ENCODE results near the gene ATP6V1F.

Gene ATP6V1F

GRCh38 chr7:128873234-128873633 lies 10.6 kb downstream of the ATP6V1F start:
- H3K36me3 ChIP-seq (ENCODE audit: insufficient read depth, low read length) = no peaks in the 10 kb centered on the region; the same call in 1 of the 2 replicates
- H3K9ac ChIP-seq (ENCODE audit: low read length) = no peak overlapping the region
- no peak overlapping the region for H3K4me3 ChIP-seq (ENCODE audit: low read depth, low read length, poor library complexity, severe bottlenecking)
- no peaks in the 10 kb centered on the region for H4K20me1 ChIP-seq (ENCODE audit: insufficient read depth, low read length)
- H3K9me2 ChIP-seq (ENCODE audit: low read depth, low read length) = no peaks in the 10 kb centered on the region
- H3K27me3 ChIP-seq (ENCODE audit: insufficient read depth, low read length) = peaks cover 9% of the 10 kb centered on the region; the same call in 1 of the 2 replicates
- no peaks in the 10 kb centered on the region for H3K79me2 ChIP-seq (ENCODE audit: insufficient read depth, low read length)
- no peak overlapping the region for H3K27ac ChIP-seq (ENCODE audit: low read depth, low read length, poor library complexity, severe bottlenecking)
- H3K9me3 ChIP-seq (ENCODE audit: low read length) = no peaks in the 10 kb centered on the region
- H2AFZ ChIP-seq (ENCODE audit: low read length) = no peak overlapping the region
- H3F3A ChIP-seq (ENCODE audit: insufficient read depth, low read length) = no peaks in the 10 kb centered on the region
- TF ChIP-seq, protein P1, sequence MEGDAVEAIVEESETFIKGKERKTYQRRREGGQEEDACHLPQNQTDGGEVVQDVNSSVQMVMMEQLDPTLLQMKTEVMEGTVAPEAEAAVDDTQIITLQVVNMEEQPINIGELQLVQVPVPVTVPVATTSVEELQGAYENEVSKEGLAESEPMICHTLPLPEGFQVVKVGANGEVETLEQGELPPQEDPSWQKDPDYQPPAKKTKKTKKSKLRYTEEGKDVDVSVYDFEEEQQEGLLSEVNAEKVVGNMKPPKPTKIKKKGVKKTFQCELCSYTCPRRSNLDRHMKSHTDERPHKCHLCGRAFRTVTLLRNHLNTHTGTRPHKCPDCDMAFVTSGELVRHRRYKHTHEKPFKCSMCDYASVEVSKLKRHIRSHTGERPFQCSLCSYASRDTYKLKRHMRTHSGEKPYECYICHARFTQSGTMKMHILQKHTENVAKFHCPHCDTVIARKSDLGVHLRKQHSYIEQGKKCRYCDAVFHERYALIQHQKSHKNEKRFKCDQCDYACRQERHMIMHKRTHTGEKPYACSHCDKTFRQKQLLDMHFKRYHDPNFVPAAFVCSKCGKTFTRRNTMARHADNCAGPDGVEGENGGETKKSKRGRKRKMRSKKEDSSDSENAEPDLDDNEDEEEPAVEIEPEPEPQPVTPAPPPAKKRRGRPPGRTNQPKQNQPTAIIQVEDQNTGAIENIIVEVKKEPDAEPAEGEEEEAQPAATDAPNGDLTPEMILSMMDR (IDR thresholded peaks at IDR 0.05; ENCODE audit: low read length) = no peak
- peaks cover 14% of the 10 kb centered on the region for H3K4me1 ChIP-seq (ENCODE audit: insufficient read depth, low read length, severe bottlenecking)
- no peak overlapping the region for H3K4me2 ChIP-seq (ENCODE audit: low read length)

GRCh38 chr7:128874140-128875031 lies 11.7 kb downstream of the ATP6V1F start:
- H3K79me2 ChIP-seq (ENCODE audit: insufficient read depth, low read length) = no peaks in the 10 kb centered on the region
- H3F3A ChIP-seq (ENCODE audit: insufficient read depth, low read length) = no peaks in the 10 kb centered on the region
- TF ChIP-seq, protein P1 (IDR thresholded peaks at IDR 0.05; ENCODE audit: low read length) = no peak
- TF ChIP-seq EZH2 (IDR thresholded peaks at IDR 0.05; ENCODE audit: borderline replicate concordance, low read length) = no peak
- peaks cover 9% of the 10 kb centered on the region; the same call in 1 of the 2 replicates for H3K27me3 ChIP-seq (ENCODE audit: insufficient read depth, low read length)
- no peak overlapping the region for H2AFZ ChIP-seq (ENCODE audit: low read length)
- H3K36me3 ChIP-seq (ENCODE audit: insufficient read depth, low read length) = no peaks in the 10 kb centered on the region
- H3K9me2 ChIP-seq (ENCODE audit: low read depth, low read length) = no peaks in the 10 kb centered on the region
- H3K9me3 ChIP-seq (ENCODE audit: low read length) = no peaks in the 10 kb centered on the region
- no peak overlapping the region for H3K4me2 ChIP-seq (ENCODE audit: low read length)
- H3K9ac ChIP-seq (ENCODE audit: low read length) = no peak overlapping the region
- H4K20me1 ChIP-seq (ENCODE audit: insufficient read depth, low read length) = no peaks in the 10 kb centered on the region
- peaks cover 8% of the 10 kb centered on the region for H3K4me1 ChIP-seq (ENCODE audit: insufficient read depth, low read length, severe bottlenecking)
- no peak overlapping the region for H3K4me3 ChIP-seq (ENCODE audit: low read depth, low read length, poor library complexity, severe bottlenecking)
- no peak overlapping the region for H3K27ac ChIP-seq (ENCODE audit: low read depth, low read length, poor library complexity, severe bottlenecking)

DNA sequence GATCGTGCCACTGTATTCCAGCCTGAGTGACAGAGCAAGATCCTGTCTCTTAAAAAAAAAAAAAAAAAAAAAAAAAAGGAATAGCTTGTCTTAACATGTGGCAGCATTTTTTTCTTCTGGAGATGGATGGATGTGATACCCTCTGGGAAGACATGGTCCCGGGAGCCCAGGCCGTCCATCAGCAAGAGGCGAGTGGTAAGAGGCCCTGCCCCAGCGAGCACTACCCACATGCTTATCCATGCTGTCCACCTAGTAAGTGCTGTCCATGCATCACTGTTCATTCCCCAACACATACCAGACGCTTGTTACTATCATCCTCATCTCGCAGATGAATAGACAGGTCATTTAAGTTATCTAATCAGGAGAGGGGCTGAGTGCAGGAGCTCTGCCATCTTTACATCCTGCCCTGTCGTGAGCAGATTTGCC lies 12.9 kb downstream of the ATP6V1F start:
- TF ChIP-seq EZH2 (IDR thresholded peaks at IDR 0.05; ENCODE audit: borderline replicate concordance, low read length) = no peak
- TF ChIP-seq, protein P1 (IDR thresholded peaks at IDR 0.05; ENCODE audit: low read length) = no peak
- no peaks in the 10 kb centered on the region for H3K9me3 ChIP-seq (ENCODE audit: low read length)
- H3F3A ChIP-seq (ENCODE audit: insufficient read depth, low read length) = no peaks in the 10 kb centered on the region
- H3K27ac ChIP-seq (ENCODE audit: low read depth, low read length, poor library complexity, severe bottlenecking) = no peak overlapping the region
- H3K79me2 ChIP-seq (ENCODE audit: insufficient read depth, low read length) = no peaks in the 10 kb centered on the region
- H3K9ac ChIP-seq (ENCODE audit: low read length) = no peak overlapping the region
- peaks cover 4% of the 10 kb centered on the region; the same call in 1 of the 2 replicates for H3K27me3 ChIP-seq (ENCODE audit: insufficient read depth, low read length)
- H3K36me3 ChIP-seq (ENCODE audit: insufficient read depth, low read length) = no peaks in the 10 kb centered on the region
- no peaks in the 10 kb centered on the region for H4K20me1 ChIP-seq (ENCODE audit: insufficient read depth, low read length)
- no peak overlapping the region for H3K4me2 ChIP-seq (ENCODE audit: low read length)
- H2AFZ ChIP-seq (ENCODE audit: low read length) = no peak overlapping the region
- H3K9me2 ChIP-seq (ENCODE audit: low read depth, low read length) = no peaks in the 10 kb centered on the region
- no peak overlapping the region for H3K4me3 ChIP-seq (ENCODE audit: low read depth, low read length, poor library complexity, severe bottlenecking)
- no peaks in the 10 kb centered on the region for H3K4me1 ChIP-seq (ENCODE audit: insufficient read depth, low read length, severe bottlenecking)

All from OCI-LY1 (cell line).